ENCODE measurements around the gene ASAH2.

- TF ChIP-seq GMEB1 (CRISPR knock-in tag; IDR thresholded peaks at IDR 0.05; ENCODE audit: borderline replicate concordance) = no peak
- TF ChIP-seq TAF1 (CRISPR knock-in tag; IDR thresholded peaks at IDR 0.05) = no peak
These were observed 44.1 kb upstream of the ASAH2 start for GRCh38 chr10:50295367-50295766.

Measured in HepG2 (cell line).